ENCODE data around the gene ERG28. TPM values are rescaled to one million over a fixed set of nuclear protein-coding genes. Genes with fewer than 3 reads are reported as not detected.
"Not testable (repeated sequence)": the region's sequence is repeated elsewhere in the genome, so short reads cannot be mapped to it uniquely, and the experiment has no call there.

ERG28 gene
- total and polyA plus RNA-seq, 4 donors = 17.1 to 43.5 (median 29.2) TPM

- no peak for TF ChIP-seq ATF3 (IDR thresholded peaks at IDR 0.05)
- no peak for TF ChIP-seq FOXA2 (IDR thresholded peaks at IDR 0.05)
- no peak for TF ChIP-seq HNF4G (IDR thresholded peaks at IDR 0.05)
- no peak for TF ChIP-seq JUND (IDR thresholded peaks at IDR 0.05)
- no peak for TF ChIP-seq REST (IDR thresholded peaks at IDR 0.05)
- TF ChIP-seq EGR1 (IDR thresholded peaks at IDR 0.05; ENCODE audit: low read depth in 2 of 2) = no peak
- TF ChIP-seq YY1 (IDR thresholded peaks at IDR 0.05) = no peak
- no peak for TF ChIP-seq MAX (IDR thresholded peaks at IDR 0.05)
- TF ChIP-seq GABPA (IDR thresholded peaks at IDR 0.05 in 1 of 2, conservative IDR thresholded peaks at IDR 0.05 in 1 of 2) = no peak
- no peak for TF ChIP-seq ZBTB33 (IDR thresholded peaks at IDR 0.05)
- no peak for TF ChIP-seq FOXA1 (IDR thresholded peaks at IDR 0.05)
- no peak for TF ChIP-seq RXRA (IDR thresholded peaks at IDR 0.05)
- no peak for TF ChIP-seq NR2F2 (IDR thresholded peaks at IDR 0.05)
- no peak for TF ChIP-seq SP1 (IDR thresholded peaks at IDR 0.05)
- no peak for TF ChIP-seq TAF1 (conservative IDR thresholded peaks at IDR 0.05)
- no peak for TF ChIP-seq RAD21 (IDR thresholded peaks at IDR 0.05)
- TF ChIP-seq CTCF (IDR thresholded peaks at IDR 0.05; ENCODE audit: low read depth, low read length, missing input control) = no peak
- TF ChIP-seq HNF4A (conservative IDR thresholded peaks at IDR 0.05) = no peak
- H3K4me3 ChIP-seq (ENCODE audit: low read depth in 1 of 3, low read length in 3 of 3) = no peak overlapping the region
- DNase-seq (ENCODE audit: low spot score) = no peak
- 99% methylated on average over 1 of the region's 1 CpG for WGBS
- H3K4me1 ChIP-seq (ENCODE audit: control insufficient read depth in 4 of 4, insufficient read depth in 4 of 4, low read length in 3 of 4) = no peaks in the 10 kb centered on the region
- H3K9ac ChIP-seq (ENCODE audit: low read depth in 1 of 2, low read length in 2 of 2) = no peak overlapping the region
- H3K27ac ChIP-seq (ENCODE audit: low read depth in 1 of 2, low read length in 2 of 2) = no peak overlapping the region
- no peaks in the 10 kb centered on the region for H3K27me3 ChIP-seq (ENCODE audit: control insufficient read depth in 4 of 4, insufficient read depth in 4 of 4, low read length in 3 of 4)
- no peaks in the 10 kb centered on the region for H3K9me3 ChIP-seq (ENCODE audit: control insufficient read depth in 4 of 4, low read length in 3 of 4)
- peaks cover 0 to 30% (median 11%) of the 10 kb centered on the region in 4 donors for H3K36me3 ChIP-seq (ENCODE audit: control insufficient read depth in 4 of 4, insufficient read depth in 3 of 4, low read depth in 1 of 4, low read length in 3 of 4)
Observed at GRCh38 chr14:75697386-75697785, 36.7 kb upstream of the ERG28 start.

- not testable (repeated sequence) for H3K27ac ChIP-seq (ENCODE audit: low read depth in 1 of 2, low read length in 2 of 2); DNase-seq (ENCODE audit: low spot score); H3K27me3 ChIP-seq (ENCODE audit: control insufficient read depth in 4 of 4, insufficient read depth in 4 of 4, low read length in 3 of 4); H3K4me3 ChIP-seq (ENCODE audit: low read depth in 1 of 3, low read length in 3 of 3); H3K9ac ChIP-seq (ENCODE audit: low read depth in 1 of 2, low read length in 2 of 2); H3K4me1 ChIP-seq (ENCODE audit: control insufficient read depth in 4 of 4, insufficient read depth in 4 of 4, low read length in 3 of 4); H3K9me3 ChIP-seq (ENCODE audit: control insufficient read depth in 4 of 4, low read length in 3 of 4)
- WGBS = 97% methylated on average over 6 of the region's 6 CpGs
- H3K36me3 ChIP-seq (ENCODE audit: control insufficient read depth in 4 of 4, insufficient read depth in 3 of 4, low read depth in 1 of 4, low read length in 3 of 4) = peaks cover 0 to 36% (median 14%) of the 10 kb centered on the region in 4 donors
Observed at GRCh38 chr14:75695025-75695424, 34.3 kb upstream of the ERG28 start.

All from liver (tissue), 9 donors.